ENCODE results near the gene PTGIR. TPM values are rescaled to one million over a fixed set of nuclear protein-coding genes. Genes with fewer than 3 reads are reported as not detected.
A peak's percentile ranks its signal among the peaks of the same experiment; 100 is the strongest.

Gene PTGIR
- total RNA-seq, 4 donors from 2014 or later: 5.9 to 9.1 (median 7.1) TPM

DNA sequence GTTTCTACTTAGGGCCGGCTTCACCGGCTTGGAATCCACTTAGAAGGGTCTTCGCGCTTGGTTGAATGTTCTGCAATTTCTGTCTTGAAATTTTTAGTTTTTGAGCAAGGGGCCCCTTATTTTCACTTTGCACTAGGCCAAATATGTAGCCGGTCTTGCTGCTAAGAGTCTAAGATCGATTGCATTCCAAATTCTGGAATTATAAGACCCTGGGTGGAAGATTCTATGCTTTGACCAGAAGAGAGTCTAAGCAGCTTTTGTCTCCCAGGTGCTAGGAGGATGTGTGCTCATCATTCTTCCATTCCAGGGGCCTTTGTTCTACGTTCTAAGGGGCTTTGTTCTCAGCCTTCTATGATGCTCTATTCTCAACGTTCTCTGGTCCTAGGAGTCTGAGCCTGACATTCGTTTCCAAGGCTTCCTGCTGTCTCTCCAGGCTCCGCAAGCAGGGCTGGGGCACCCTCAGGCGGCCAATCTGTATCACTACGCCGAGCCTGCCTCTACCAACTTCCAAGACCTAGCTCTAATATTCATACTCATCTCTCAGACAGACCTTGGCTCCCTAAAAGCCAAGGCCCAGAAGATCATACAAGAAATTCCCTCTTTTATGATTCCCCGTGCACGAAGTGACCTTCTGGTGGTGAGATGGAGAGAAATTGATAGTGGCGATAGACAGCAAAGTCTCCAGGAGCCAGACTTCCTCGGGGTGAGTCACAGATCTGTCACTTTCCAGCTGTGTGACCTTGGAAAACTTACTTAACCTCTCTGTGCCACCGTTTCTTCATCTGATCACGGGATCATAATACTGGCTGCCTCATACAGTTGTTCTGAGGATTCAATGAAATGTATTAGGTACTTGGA, 37.1 kb upstream of the PTGIR start:
- H3K27me3 ChIP-seq: peaks cover 0 to 9% (median 0%) of the 10 kb centered on the region in 4 donors
- TF ChIP-seq POLR2A (IDR thresholded peaks at IDR 0.05; ENCODE audit: low read depth) (no peak), EP300 (IDR thresholded peaks at IDR 0.05) (no peak), POLR2AphosphoS5 (IDR thresholded peaks at IDR 0.05) (peak in 1 of 2 donors; percentile 71)
- TF ChIP-seq, protein P1, sequence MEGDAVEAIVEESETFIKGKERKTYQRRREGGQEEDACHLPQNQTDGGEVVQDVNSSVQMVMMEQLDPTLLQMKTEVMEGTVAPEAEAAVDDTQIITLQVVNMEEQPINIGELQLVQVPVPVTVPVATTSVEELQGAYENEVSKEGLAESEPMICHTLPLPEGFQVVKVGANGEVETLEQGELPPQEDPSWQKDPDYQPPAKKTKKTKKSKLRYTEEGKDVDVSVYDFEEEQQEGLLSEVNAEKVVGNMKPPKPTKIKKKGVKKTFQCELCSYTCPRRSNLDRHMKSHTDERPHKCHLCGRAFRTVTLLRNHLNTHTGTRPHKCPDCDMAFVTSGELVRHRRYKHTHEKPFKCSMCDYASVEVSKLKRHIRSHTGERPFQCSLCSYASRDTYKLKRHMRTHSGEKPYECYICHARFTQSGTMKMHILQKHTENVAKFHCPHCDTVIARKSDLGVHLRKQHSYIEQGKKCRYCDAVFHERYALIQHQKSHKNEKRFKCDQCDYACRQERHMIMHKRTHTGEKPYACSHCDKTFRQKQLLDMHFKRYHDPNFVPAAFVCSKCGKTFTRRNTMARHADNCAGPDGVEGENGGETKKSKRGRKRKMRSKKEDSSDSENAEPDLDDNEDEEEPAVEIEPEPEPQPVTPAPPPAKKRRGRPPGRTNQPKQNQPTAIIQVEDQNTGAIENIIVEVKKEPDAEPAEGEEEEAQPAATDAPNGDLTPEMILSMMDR (IDR thresholded peaks at IDR 0.05): peak; percentile 95 to 99 (median 97)
- intact Hi-C loops (cut with DNase I): loop anchor here (1.0 to 10.0 kb wide), 2 partner anchors 48 to 127 kb away; no protein-coding TSS in a partner anchor
- 4% methylated on average over 19 of the region's 19 CpGs for WGBS
- H3K4me1 ChIP-seq: peaks cover 20 to 46% (median 43%) of the 10 kb centered on the region in 4 donors
- H3K4me3 ChIP-seq: peak overlapping the region; percentile 41 to 94 (median 62)
- peak; percentile 96 for DNase-seq (ENCODE audit: extremely low spot score)
- H3K36me3 ChIP-seq: no peaks in the 10 kb centered on the region
- peak overlapping the region; percentile 73 to 97 (median 90) for H3K27ac ChIP-seq (replicated peaks in 1 of 4)
- H3K9me3 ChIP-seq: no peaks in the 10 kb centered on the region

DNA sequence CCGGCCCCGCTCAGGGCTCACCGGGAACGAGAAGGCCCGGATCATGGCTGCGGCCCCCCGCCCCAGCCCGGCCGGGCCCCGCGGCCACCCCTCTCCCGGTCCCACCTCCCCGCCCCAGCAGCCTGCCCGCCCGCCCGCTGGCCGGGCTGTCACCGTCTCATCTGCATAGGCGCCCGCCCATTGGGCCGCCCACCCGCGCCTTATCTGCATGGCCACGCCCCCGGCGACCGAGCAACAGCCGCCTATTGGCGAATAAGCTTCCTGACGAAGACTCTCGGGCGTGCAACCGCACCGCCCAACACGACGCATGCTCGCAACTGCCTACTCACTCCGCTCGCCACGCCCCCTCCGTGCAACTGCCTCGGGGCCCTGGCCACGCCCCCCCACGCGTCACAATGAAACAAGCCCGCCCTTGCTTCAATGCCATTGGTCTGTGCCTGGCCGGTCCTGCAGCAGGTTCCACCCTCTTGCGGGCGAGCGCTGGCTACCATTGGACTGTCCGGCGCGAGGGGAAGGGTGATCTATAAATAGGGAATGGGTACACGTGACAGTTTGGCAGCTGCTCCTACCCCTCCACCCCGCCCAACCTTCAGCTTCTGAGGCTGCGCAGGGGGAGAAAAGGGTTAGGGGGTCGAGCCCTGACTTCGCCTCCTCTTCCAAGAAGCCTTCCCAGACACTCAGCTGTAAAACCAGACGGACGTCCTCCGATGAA, 36.3 kb upstream of the PTGIR start, which contains the start of gene DACT3:
TSS of gene DACT3 (minus strand) at position 163 of the 712 bp plus-strand sequence. CDS start at position 45, 118 bp downstream.
- Histone ChIP-seq H3K36me3 (no peaks in the 10 kb centered on the region), H3K9me3 (no peaks in the 10 kb centered on the region), H3K4me3 (peak within 1 kb of the TSS; percentile 74 to 94 (median 80)), H3K27ac (replicated peaks in 1 of 4) (peak within 1 kb of the TSS; percentile 93 to 97 (median 94)), H3K4me1 (peaks cover 20 to 54% (median 47%) of the 10 kb centered on the region in 4 donors), H3K27me3 (peaks cover 0 to 9% (median 0%) of the 10 kb centered on the region in 4 donors)
- TF ChIP-seq, protein P1 (IDR thresholded peaks at IDR 0.05): no peak
- TF ChIP-seq EP300 (IDR thresholded peaks at IDR 0.05) (no peak), POLR2AphosphoS5 (IDR thresholded peaks at IDR 0.05) (peak; percentile 76 to 88), POLR2A (IDR thresholded peaks at IDR 0.05; ENCODE audit: low read depth) (no peak)
- peak; percentile 100 for DNase-seq (ENCODE audit: extremely low spot score)
- WGBS: 2% methylated on average over 19 of the region's 61 CpGs
- intact Hi-C loops (cut with DNase I): loop anchor here (10.0 kb wide), 1 partner anchor 126 kb away; no protein-coding TSS in a partner anchor

DNA sequence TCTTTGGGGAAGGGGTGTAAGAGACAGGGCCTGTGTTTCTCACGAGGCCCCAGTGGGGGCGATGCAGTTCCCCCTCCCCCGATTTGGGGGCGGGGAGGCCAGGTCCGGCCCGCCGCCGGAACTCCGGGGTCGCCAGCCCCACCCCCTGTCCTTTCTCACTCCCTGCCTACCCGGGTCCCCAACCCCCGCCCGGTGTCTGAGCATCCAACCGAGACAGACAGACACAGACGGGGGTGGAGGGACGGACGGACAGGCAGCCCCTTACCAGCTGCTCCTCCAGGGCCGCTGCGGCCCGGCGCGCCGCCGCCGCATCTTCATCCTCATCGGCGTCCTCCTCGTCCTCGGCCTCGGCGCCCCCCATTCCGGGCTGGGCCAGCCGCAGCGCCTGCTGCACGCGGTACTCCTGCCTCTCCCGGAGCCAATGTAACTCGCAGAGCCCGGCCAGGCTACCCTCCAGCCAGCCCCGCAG, 35.7 kb upstream of the PTGIR start:
- intact Hi-C loops (cut with DNase I): loop anchor here (10.0 kb wide), 1 partner anchor 126 kb away; no protein-coding TSS in a partner anchor
- no CpG with 5 or more reads among the region's 40 CpGs for WGBS
- TF ChIP-seq POLR2A (IDR thresholded peaks at IDR 0.05; ENCODE audit: low read depth) (peak; percentile 58), POLR2AphosphoS5 (IDR thresholded peaks at IDR 0.05) (no peak)
- Histone ChIP-seq H3K36me3 (no peaks in the 10 kb centered on the region), H3K9me3 (no peaks in the 10 kb centered on the region), H3K27me3 (peaks cover 0 to 9% (median 0%) of the 10 kb centered on the region in 4 donors), H3K4me1 (peaks cover 20 to 59% (median 49%) of the 10 kb centered on the region in 4 donors), H3K4me3 (peak overlapping the region; percentile 74 to 94 (median 80)), H3K27ac (replicated peaks in 1 of 4) (peak overlapping the region; percentile 93 to 97 (median 94))
- no peak for DNase-seq (ENCODE audit: extremely low spot score)

DNA sequence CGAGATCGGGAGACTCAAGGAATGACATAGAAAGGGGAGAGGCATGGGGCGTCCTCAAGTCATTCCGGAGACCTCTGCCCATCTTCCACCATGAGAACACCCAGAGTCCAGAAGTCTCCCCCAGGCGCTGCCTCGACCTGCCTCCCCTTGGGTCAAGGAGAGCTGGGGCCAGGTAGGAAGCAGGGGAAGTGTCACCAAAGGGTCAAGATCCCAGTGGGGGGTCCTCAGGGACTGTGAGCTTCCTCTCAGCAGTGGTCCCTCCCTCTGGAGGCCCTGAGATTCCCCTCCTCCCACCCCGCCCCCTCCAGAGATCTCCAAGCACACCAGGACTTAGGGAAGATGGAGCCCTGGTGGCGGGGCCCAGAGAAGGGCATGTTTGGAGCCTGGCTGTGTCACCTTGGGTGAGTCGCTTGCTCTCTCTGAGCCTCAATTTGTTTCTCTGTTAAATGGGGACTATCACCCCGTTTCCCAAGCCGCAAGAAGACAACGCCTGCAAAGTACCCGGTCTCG, 35.2 kb upstream of the PTGIR start:
- Histone ChIP-seq H3K4me3 (peak overlapping the region; percentile 74 to 94 (median 80)), H3K9me3 (no peaks in the 10 kb centered on the region), H3K27me3 (peaks cover 0 to 9% (median 0%) of the 10 kb centered on the region in 4 donors), H3K36me3 (no peaks in the 10 kb centered on the region), H3K27ac (replicated peaks in 1 of 4) (peak overlapping the region; percentile 93 to 97 (median 94)), H3K4me1 (peaks cover 20 to 64% (median 53%) of the 10 kb centered on the region in 4 donors)
- no peak for TF ChIP-seq POLR2A (IDR thresholded peaks at IDR 0.05; ENCODE audit: low read depth)
- TF ChIP-seq, protein P1 (IDR thresholded peaks at IDR 0.05): no peak
- no peak for TF ChIP-seq EP300 (IDR thresholded peaks at IDR 0.05)
- TF ChIP-seq POLR2AphosphoS5 (IDR thresholded peaks at IDR 0.05): no peak
- intact Hi-C loops (cut with DNase I): loop anchor here (10.0 kb wide), 1 partner anchor 125 kb away; no protein-coding TSS in a partner anchor
- no peak for DNase-seq (ENCODE audit: extremely low spot score)
- WGBS: under 1% methylated on average over 12 of the region's 14 CpGs
